HuH-7.5 (cell line): ENCODE data around the gene CD207.

ENCODE experiments used
- DNase-seq: peaks from one replicate; pipeline ENCODE4 v3.0.0; 2011; ENCODE audit warnings: low spot score

Gene CD207

DNA sequence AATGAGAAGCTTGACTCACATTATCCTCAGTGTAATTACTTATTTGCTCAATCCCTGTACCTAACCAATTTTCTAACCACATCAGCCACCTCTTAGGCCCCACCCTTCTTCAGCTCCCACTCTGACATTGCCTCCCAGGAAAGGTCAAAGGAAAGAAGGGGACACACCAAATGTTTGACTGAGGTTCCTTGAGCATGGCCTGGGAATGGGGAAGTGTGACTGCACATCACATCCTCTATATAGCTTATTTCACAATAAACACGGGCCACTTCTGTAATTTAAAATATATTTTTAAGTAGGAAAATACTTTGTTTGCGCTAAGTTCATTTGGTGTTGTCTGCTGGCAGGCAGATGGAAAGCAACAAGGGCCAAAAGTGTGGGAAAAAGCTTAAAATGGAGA, 42.2 kb downstream of the CD207 start:
- DNase-seq, result no peak

DNA sequence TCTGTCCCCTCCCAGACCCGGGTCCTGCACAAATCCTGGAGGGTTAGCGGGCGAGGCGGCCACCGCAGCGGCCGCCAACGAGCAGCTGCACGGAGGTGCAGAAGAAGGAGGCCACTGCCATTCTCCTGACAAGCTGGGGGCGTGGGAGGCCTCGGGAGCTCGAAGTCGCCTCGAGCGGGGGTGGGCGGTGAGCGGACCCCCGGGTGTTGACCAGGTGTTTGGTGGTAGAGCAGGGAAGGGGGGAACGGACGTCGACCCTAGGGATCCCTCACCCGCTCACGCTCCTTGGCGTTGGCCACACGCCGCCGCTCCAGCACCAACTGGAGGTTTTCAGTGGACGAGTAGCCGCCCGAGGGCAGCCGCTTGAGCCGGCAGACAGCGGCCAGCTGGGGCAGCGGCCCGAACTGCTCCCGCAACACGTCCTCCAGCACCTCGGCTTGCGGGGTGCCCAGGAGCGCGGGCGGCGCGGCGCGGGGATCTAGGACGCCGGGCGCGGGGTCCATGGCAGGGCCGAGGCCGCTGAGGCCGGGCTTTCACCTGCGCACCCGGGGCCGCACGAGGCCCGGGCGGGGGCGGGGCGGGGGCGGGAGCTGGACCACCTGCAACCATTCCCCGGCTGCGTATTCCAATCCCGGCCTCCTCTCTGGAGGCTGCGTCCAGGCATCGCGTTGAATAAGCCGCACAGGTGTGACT, 45.3 kb downstream of the CD207 start, which contains the start of gene FIGLA:
Gene FIGLA (minus strand): TSS at position 508 of the 693 bp plus-strand sequence. CDS start 5 bp downstream, at position 503.
- DNase-seq, result no peak

GRCh38 chr2:70789304-70790135, 46.1 kb downstream of the CD207 start:
- peak; percentile 65 for DNase-seq

DNA sequence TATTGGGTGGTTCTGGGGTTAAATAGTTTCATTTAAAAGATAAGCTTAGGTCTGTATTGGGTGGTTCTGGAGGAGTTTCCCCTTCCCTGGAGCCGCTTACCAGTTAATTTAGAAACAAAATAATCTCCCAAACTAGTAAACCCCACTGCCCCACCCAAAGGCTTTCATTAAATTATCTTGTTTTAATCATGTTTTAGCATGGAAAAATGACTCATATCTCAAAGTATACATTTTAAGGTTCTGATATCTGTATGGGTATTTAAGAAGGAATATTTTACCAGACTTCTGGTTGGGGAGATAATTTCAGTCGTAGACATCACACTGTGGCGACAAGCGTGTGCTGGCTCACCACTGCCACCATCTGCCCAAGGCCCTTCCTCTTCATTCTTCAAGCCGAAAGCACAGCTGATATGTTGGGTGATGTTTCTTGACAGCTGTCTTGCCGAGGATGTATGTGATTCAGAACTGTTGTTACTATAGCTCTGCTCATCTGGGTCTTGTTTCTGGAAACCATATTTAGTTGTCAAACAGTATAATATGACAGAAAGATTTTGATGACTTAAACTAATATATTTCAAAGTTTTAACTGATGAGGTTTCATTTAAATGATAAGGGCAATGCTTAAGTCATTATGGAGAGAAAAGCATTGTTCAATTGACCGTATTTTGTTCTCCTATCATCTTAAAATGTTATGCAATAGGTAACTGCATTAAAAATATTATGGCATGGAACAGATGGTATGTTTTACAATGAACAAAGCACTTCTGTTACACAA, 50.3 kb downstream of the CD207 start:
- no peak for DNase-seq

DNA sequence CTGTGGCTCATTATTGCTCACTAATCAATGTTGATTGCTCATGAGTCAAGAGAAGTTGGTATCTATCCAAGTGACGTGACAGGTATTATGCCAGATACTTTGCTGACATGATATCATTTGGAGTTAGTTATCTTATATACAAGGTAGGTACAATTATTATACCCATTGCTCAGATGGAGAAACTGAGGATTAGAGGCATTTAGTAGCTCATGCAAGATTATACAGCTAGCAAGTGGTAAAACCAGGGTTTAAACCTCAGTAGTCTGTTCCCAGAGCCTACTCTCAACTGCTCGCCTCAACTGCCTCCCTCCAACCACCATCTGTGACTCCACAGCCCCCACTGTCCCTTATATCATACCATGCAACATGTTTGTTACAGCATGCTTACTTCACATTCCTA, 51.3 kb downstream of the CD207 start:
- DNase-seq, result no peak
